Brain microvascular endothelial cell (primary cell): Measurements from ENCODE around the gene TEX38.
A peak's percentile ranks its signal among the peaks of the same experiment; 100 is the strongest.

Source experiments
- DNase-seq: peaks from one replicate; pipeline ENCODE4 v3.0.0-alpha.2; 2020
- H3K27ac ChIP-seq: fragments of 250-450 bp; sonication (Bioruptor Pico); 2 replicates; pipeline ENCODE4 v1.5.1; 2020; ENCODE audit warnings: mild to moderate bottlenecking, moderate library complexity
- H3K27me3 ChIP-seq: fragments of 250-450 bp; sonication (Bioruptor Pico); replicated peaks from 2 replicates; pipeline ENCODE4 v1.5.1; 2020; ENCODE audit warnings: mild to moderate bottlenecking
- H3K36me3 ChIP-seq: fragments of 250-450 bp; sonication (Bioruptor Pico); replicated peaks from 2 replicates; pipeline ENCODE4 v1.5.1; 2020; ENCODE audit warnings: mild to moderate bottlenecking
- H3K4me3 ChIP-seq: 2 replicates; pipeline ENCODE4 v1.5.1; 2011; ENCODE audit warnings: low read depth, mild to moderate bottlenecking, control low read depth, low read length, moderate library complexity
- CTCF ChIP-seq: IDR thresholded peaks from 2 replicates; pipeline ENCODE4 v1.5.1; 2011; ENCODE audit warnings: low read depth, mild to moderate bottlenecking, moderate library complexity, low read length, control low read depth, inconsistent platforms; ENCODE audit errors: missing control alignments
- in situ Hi-C: cut with HindIII; loops from 2 replicates; pipeline ENCODE4 v1.10.0; 2017; ENCODE audit warnings: low sequenced_read_pairs, low pct_ligation_motif_present

TEX38 gene

GRCh38 chr1:46703927-46704641 lies 32.4 kb downstream of the TEX38 start:
- in situ Hi-C loops: no loop called here
- Histone ChIP-seq H3K36me3 (peaks cover 23% of the 10 kb centered on the region), H3K27me3 (no peaks in the 10 kb centered on the region), H3K4me3 (no peak overlapping the region), H3K27ac (no peak overlapping the region)
- no peak for TF ChIP-seq CTCF
- DNase-seq: no peak

- no peak for DNase-seq
- Histone ChIP-seq H3K27ac (no peak overlapping the region), H3K36me3 (peaks cover 23% of the 10 kb centered on the region), H3K27me3 (no peaks in the 10 kb centered on the region), H3K4me3 (no peak overlapping the region)
- in situ Hi-C loops: no loop called here
- no peak for TF ChIP-seq CTCF
Observed at GRCh38 chr1:46705408-46705807, 33.8 kb downstream of the TEX38 start.

- H3K27me3 ChIP-seq: no peaks in the 10 kb centered on the region
- no peak for DNase-seq
- no peak overlapping the region for H3K4me3 ChIP-seq
- peaks cover 30% of the 10 kb centered on the region for H3K36me3 ChIP-seq
- H3K27ac ChIP-seq: no peak overlapping the region
- no peak for TF ChIP-seq CTCF
- in situ Hi-C loops: no loop called here
Observed at GRCh38 chr1:46708121-46708520, 36.5 kb downstream of the TEX38 start.

- in situ Hi-C loops: no loop called here
- H3K4me3 ChIP-seq: no peak overlapping the region
- TF ChIP-seq CTCF: no peak
- no peaks in the 10 kb centered on the region for H3K27me3 ChIP-seq
- no peak for DNase-seq
- H3K27ac ChIP-seq: no peak overlapping the region
- H3K36me3 ChIP-seq: peaks cover 33% of the 10 kb centered on the region
Observed at GRCh38 chr1:46714976-46715375, 43.3 kb downstream of the TEX38 start.

GRCh38 chr1:46717654-46718053 lies 46.0 kb downstream of the TEX38 start:
- in situ Hi-C loops: no loop called here
- DNase-seq: no peak
- Histone ChIP-seq H3K36me3 (peaks cover 26% of the 10 kb centered on the region), H3K27ac (no peak overlapping the region), H3K27me3 (no peaks in the 10 kb centered on the region), H3K4me3 (peak overlapping the region; percentile 90)
- TF ChIP-seq CTCF: no peak

DNA sequence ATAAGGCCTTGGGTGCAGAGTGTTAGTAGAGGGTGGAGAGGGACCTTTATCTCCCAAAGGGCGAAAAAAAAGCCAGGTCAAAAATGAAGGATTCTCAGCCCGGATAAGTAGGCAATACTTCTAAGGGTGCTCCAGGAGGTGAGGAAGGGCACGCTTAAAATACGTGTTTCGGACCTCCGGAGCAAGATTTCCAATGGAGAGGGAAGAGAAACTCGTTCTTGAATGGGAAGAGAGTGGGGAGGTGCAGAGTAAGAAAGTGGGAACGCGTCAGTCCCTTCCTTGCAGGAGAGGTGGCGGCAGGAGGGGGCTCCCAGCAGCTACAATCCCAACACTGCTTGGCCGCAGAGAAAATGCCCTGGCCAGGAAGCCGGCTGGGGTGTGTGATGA lies 46.7 kb downstream of the TEX38 start:
- H3K36me3 ChIP-seq: peaks cover 26% of the 10 kb centered on the region
- no peak for DNase-seq
- H3K27me3 ChIP-seq: no peaks in the 10 kb centered on the region
- TF ChIP-seq CTCF: no peak
- peak overlapping the region; percentile 66 for H3K27ac ChIP-seq
- H3K4me3 ChIP-seq: peak overlapping the region; percentile 90
- in situ Hi-C loops: no loop called here
